Measurements from ENCODE around the gene VWA3B.
"Not testable (repeated sequence)": the region's sequence is repeated elsewhere in the genome, so short reads cannot be mapped to it uniquely, and the experiment has no call there.

The VWA3B gene

DNA sequence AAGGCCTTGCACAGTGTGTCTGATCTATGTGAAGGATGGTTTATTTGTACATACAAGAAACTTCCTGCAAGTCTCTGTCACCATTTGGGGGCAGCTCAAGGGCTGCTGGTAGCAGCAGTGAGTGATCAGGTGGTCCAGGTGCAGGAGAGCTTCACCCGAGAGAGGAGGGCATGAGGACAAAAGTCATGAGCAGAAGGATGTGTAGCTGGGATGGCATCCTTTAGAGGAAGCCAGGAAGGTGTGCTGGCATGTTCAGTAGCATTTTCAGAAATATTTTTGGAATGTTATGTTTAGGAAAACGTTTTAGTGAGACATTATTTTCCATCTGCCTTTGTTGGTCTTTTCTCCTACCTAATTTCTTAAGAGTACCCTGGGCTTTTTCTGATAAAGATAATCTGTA is 31.9 kb downstream of the VWA3B start:
- H3K27ac ChIP-seq = no peak overlapping the region
- no peak for TF ChIP-seq ZFX (IDR thresholded peaks at IDR 0.05; ENCODE audit: borderline replicate concordance)
- TF ChIP-seq, protein P1, sequence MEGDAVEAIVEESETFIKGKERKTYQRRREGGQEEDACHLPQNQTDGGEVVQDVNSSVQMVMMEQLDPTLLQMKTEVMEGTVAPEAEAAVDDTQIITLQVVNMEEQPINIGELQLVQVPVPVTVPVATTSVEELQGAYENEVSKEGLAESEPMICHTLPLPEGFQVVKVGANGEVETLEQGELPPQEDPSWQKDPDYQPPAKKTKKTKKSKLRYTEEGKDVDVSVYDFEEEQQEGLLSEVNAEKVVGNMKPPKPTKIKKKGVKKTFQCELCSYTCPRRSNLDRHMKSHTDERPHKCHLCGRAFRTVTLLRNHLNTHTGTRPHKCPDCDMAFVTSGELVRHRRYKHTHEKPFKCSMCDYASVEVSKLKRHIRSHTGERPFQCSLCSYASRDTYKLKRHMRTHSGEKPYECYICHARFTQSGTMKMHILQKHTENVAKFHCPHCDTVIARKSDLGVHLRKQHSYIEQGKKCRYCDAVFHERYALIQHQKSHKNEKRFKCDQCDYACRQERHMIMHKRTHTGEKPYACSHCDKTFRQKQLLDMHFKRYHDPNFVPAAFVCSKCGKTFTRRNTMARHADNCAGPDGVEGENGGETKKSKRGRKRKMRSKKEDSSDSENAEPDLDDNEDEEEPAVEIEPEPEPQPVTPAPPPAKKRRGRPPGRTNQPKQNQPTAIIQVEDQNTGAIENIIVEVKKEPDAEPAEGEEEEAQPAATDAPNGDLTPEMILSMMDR (IDR thresholded peaks at IDR 0.05) = no peak

DNA sequence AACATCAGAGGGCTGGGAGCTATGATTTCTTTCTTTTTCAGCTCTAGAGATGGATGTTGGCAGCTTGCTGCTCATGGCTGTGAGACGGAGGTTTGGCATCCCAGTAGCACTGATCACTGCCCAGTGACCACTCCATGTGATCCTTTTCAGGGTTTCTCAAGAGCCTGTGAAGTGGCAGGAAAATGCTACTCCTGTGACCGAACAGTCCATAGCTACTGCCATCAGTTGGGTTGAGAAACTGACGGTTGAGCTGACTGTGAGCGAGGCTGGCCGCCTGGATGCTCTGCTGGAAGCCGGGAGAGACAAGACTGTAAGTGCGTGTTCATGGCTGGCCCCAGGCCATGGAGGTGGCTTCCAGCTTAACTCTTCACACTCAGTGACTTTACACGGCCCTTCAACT is 34.2 kb downstream of the VWA3B start:
- no peak overlapping the region for H3K27ac ChIP-seq
- TF ChIP-seq, protein P1 (IDR thresholded peaks at IDR 0.05) = no peak
- TF ChIP-seq ZFX (IDR thresholded peaks at IDR 0.05; ENCODE audit: borderline replicate concordance) = no peak

DNA sequence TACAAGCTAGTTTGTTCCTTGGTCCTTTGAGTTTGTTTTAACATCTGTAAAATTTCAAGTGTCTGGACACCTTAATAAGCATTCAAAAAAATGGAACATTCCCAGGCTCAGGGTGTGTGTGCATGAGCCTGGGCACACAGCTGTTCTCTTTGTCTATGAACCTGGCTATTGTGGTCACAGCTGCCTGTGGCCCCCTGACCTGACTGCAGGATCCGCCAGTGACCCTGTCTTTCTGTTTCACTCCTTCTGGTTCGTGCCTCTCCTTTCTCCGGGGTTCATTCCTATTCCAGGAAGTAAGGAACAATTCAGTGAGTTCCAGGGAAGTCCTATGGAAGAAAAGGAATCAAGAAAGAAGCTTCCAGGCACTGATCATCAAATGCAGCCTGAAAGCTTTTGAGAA is 35.6 kb downstream of the VWA3B start:
- no peak for TF ChIP-seq ZFX (IDR thresholded peaks at IDR 0.05; ENCODE audit: borderline replicate concordance)
- TF ChIP-seq, protein P1 (IDR thresholded peaks at IDR 0.05) = no peak
- H3K27ac ChIP-seq = no peak overlapping the region

DNA sequence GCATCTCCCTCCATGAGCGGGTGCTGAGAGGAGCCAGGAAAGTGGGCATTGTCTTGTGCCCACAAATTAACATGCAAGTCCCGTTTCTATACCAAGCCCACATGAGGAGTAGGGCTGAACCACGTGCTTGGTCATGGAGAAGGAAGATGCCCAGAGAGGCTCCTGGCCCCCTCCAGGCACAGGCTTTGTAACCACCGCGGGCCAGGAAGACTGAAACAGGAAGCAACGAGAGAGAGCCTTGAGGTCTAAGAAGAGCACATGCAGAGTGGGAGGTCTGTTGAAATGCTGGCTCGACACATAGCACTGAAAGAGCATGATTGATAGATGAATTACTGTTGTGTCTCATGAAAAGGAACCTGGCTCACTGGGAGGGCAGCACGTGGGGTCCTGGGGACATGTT is 36.3 kb downstream of the VWA3B start:
- TF ChIP-seq, protein P1 (IDR thresholded peaks at IDR 0.05) = no peak
- TF ChIP-seq ZFX (IDR thresholded peaks at IDR 0.05; ENCODE audit: borderline replicate concordance) = no peak
- H3K27ac ChIP-seq = no peak overlapping the region

DNA sequence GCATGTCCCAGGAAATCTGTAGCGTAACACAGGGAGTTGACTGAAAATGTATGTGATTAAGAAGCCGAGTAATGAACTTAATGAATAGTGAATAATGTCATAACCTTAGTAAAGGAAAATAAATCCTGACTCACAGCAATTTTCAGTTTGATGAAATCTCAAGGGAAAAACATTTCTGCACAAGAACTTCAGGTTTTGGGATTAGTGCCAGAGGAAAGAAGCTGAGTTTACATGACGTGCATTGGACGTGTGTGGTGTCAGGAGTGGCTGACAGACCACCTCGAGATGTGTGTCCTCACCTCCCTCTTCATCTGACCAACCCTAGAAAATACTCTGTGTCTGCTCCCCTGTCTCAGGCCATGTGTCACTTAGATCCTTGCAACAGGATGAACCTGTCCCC is 39.1 kb downstream of the VWA3B start:
- TF ChIP-seq, protein P1 (IDR thresholded peaks at IDR 0.05) = no peak
- no peak for TF ChIP-seq ZFX (IDR thresholded peaks at IDR 0.05; ENCODE audit: borderline replicate concordance)
- H3K27ac ChIP-seq = no peak overlapping the region

DNA sequence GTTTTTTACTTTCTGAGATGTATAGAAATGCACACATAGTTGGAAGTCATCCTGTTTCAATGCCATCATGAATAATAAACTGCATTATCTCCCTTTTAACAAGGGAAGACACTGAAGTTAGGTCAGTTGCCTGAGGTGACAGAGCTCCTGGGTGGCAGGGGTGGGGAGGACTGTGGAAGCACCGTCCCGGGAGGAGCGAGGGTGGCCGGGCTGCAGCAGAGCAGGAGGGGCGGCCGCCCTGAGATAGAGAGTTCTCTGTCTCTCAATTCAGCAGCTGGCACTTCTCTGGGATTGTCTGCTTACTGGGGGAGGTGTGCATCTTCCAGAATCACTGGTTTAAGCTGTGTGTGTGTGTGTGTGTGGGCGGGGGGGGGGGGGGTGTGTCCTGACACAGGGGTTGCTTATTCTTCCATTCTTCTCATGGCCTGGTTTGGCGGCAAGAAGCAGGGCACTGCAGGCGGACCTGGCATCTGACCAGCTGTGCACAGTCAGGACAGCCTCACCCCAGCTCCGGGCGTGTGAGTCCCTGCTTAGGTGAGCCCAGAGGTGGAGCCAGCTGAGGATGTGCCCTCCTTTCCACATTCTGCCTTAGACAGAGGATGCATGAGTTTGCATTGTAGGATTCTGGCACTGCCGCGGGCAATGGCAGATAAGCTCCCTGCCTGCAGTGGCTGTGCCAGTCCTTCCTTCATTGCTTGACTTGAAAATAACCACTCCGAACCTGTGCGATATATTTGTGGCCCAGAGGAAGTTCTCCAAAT is 40.4 kb downstream of the VWA3B start:
- H3K27ac ChIP-seq = no peak overlapping the region
- TF ChIP-seq, protein P1 (IDR thresholded peaks at IDR 0.05) = no peak
- TF ChIP-seq ZFX (IDR thresholded peaks at IDR 0.05; ENCODE audit: borderline replicate concordance) = no peak

DNA sequence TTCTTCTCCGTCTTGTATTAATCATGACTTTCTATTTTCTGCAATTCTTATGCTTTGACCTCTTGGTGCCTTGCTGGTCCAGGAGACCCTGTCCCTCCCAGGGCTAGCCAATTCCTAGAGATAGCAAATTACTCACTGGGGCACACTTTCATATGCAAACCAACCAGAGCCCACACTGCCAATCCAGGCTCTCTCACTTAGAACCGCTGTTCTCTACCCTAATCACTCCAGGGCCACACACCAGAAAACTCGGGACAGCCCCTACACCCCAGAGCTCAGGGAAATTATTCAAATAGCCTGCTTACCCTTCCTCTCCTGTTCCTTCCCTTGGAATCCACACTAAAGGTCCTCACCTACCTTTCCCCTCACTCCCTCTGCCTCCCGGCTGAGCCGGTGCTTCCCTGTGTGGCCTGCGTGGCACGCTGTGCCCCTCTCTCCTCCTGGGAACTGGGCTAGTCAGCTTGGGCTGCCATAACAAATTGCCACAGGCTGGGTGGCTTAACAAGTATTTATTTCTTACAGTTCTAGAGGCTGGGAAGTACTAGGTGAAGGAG is 41.7 kb downstream of the VWA3B start:
- TF ChIP-seq, protein P1 (IDR thresholded peaks at IDR 0.05) = no peak
- no peak for TF ChIP-seq ZFX (IDR thresholded peaks at IDR 0.05; ENCODE audit: borderline replicate concordance)
- H3K27ac ChIP-seq = no peak overlapping the region

DNA sequence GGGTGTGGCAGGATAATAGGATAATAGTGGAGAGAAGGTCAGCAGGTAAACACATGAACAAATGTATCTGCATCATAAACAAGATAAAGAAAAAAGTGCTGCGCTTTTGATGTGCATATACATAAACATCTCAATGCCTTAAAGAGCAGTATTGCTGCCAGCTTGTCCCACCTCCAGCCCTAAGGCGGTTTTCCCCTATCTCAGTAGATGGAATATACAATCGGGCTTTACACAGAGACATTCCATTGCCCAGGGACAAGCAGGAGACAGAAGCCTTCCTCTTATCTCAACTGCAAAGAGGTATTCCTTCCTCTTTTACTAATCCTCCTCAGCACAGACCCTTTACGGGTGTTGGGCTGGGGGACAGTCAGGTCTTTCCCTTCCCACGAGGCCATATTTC is 43.1 kb downstream of the VWA3B start:
- H3K27ac ChIP-seq = not testable (repeated sequence)
